HFF-Myc (cell line): Measurements from ENCODE around the gene E2F1.
A peak's percentile ranks its signal among the peaks of the same experiment; 100 is the strongest.

Experiments used
- DNase-seq: peaks from one replicate; pipeline ENCODE4 v3.0.0-alpha.2; 2011; ENCODE audit warnings: low read depth; ENCODE audit errors: extremely low read depth
- H3K4me3 ChIP-seq: replicated peaks from 2 replicates; pipeline ENCODE4 v1.5.1; 2011; ENCODE audit warnings: low read depth, mild to moderate bottlenecking, control low read depth, low read length
- TF ChIP-seq, protein P1 (sequence below): IDR thresholded peaks from 2 replicates; pipeline ENCODE4 v1.5.1; 2012; ENCODE audit warnings: mild to moderate bottlenecking, low read depth, low read length, control low read depth; ENCODE audit errors: missing control alignments

E2F1 gene

DNA sequence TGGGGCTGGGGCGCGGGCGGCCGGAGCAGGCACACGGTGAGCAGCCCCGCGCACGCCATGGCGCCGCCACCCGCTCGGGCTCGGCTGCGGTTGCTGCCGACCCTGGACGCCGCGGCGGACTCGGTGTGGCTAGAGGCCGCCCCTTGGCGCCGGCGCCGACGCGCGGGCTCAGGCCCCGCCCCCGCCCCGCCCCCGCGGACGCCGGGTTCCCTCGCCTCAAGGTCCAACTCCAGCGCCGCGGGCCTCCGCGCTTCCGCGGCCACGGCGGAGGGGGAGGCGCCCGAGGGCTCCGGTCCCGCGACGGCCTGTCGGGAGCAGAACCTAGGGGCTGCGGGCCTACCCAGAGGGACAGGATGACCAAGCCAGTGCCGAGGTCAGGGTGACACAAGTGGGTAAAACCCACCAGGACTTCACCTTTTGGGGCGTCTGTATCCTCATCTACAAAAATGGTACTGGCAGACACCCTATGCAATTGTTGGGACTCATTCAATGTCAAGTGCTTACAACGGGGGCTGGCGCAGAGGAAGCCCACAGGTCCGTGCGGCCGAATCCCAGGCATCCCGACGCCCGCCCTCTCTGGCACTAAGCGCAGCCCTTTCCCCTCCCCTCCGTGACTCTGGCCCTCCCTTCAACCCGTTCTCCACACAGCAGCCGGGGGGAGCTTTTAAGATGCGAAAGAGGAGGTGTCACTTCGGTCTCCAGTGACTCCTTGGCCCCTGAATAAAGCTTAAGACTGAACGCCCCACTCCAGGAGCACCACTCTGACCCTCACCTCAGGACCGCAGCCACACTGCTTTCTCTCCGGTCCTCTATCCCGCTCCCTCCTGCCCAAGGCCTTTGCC is 11.7 kb downstream of the E2F1 start, which contains the start of gene NECAB3:
Gene NECAB3 (minus strand): TSS at position 135 of the 842 bp plus-strand sequence. CDS start 76 bp downstream, at position 59.
- TF ChIP-seq, protein P1, sequence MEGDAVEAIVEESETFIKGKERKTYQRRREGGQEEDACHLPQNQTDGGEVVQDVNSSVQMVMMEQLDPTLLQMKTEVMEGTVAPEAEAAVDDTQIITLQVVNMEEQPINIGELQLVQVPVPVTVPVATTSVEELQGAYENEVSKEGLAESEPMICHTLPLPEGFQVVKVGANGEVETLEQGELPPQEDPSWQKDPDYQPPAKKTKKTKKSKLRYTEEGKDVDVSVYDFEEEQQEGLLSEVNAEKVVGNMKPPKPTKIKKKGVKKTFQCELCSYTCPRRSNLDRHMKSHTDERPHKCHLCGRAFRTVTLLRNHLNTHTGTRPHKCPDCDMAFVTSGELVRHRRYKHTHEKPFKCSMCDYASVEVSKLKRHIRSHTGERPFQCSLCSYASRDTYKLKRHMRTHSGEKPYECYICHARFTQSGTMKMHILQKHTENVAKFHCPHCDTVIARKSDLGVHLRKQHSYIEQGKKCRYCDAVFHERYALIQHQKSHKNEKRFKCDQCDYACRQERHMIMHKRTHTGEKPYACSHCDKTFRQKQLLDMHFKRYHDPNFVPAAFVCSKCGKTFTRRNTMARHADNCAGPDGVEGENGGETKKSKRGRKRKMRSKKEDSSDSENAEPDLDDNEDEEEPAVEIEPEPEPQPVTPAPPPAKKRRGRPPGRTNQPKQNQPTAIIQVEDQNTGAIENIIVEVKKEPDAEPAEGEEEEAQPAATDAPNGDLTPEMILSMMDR, result no peak
- no peak for DNase-seq
- H3K4me3 ChIP-seq, result peak within 1 kb of the TSS; percentile 73

DNA sequence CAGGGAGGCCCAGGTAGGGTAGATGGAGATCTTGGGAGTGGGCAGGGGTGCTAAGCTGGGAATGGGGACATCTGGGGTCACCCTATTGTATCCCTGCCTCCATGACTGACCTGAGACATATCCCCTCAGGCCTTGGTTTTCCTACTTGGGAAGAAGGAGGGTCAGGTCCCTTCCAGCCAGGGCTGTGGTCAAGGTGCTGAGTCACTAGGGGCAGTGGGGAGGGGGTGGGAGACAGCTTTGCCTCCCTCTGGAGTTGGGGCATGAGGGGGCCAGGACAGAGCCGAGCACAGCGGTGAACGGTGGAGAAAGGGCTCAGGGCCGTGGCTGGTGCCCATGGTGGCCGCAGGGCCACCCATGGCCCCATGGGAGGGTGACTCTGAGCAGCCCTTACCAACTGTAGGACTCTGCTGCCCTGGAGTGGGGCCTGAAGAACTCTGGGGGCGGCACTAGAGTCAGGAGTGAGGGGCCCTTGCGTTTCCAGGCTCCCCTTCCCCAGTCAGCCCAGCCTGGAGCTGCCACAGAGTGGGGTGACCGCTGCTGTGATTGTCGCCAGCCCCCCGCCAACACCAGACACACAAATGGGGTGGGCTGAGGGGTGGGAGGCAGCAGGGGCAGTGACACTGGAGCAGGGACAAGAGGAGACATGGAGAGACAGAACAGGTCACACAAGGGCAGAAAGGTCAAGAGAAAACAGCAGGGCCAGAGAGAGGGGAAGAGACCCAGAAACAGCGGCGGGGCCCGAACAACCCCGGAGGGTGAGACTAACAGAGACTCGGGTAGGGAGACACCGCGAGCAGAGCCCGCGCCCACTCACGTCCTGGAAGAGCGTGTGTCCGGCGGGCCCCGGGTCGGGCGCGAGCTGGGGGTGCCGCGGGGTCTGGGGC is 12.5 kb downstream of the E2F1 start:
- TF ChIP-seq, protein P1, result no peak
- no peak for DNase-seq
- peak overlapping the region; percentile 73 for H3K4me3 ChIP-seq

DNA sequence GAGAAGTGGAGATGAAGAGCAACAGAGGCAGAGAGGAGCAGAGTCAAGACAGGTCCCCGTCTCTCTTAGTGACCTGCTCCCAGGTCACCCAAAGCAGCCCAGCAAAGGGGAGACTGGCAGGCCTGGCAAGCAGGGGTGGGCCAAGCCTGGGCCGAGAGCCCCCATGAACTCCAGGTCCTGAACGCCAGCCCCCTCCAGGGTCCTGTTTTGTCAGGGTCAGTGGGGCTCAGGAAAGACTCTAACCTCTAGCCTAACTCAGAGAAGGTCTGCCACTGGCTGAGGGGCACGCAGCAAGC is 13.1 kb downstream of the E2F1 start:
- TF ChIP-seq, protein P1, result no peak
- H3K4me3 ChIP-seq, result peak overlapping the region; percentile 73
- DNase-seq, result no peak

- TF ChIP-seq, protein P1, result no peak
- DNase-seq, result no peak
- H3K4me3 ChIP-seq, result peak overlapping the region; percentile 73
Observed at GRCh38 chr20:33672426-33673113, 13.6 kb downstream of the E2F1 start.

DNA sequence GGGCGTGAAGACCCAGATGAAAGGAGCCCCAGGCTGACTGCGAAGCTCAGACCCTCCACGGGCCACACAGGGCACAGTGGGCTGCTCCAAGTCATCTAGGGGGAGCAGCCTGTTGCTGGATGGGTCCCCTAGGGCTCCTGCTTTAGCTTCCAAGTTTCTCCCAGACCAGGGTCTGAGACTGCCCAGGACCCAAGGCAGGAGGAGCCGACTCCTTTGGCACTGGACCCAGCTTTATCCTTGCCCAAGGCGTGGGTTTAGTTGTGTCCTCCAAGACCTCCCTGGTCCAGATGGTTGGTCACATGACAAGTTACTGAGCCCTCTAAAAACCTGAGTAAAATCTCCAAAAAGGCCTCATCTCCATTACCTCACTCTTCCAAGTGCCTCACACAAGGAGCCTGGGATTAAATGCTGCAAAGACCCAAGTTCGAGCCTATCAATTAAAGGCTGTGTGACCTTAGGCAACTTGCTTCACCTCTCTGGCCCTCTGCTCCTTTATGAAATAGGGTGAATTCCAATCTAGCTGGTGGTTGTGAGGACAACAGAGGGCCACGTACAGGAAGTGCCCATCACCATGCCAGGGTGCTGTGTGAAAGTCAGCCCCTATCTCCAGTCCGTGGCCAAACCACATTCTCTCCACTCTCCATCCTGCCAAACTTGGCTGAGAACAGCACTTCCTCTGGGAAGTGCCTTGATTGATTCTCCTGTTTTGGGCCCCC is 14.5 kb downstream of the E2F1 start:
- no peak for DNase-seq

More for the DNA sequence above, 14.5 kb downstream of the E2F1 start:
- no peak overlapping the region for H3K4me3 ChIP-seq
- TF ChIP-seq, protein P1, result no peak
